ENCODE results near the gene TFDP2. TPM values are rescaled to one million over a fixed set of nuclear protein-coding genes. Genes with fewer than 3 reads are reported as not detected.
A peak's percentile ranks its signal among the peaks of the same experiment; 100 is the strongest.

TFDP2 gene
- total and polyA plus RNA-seq, 2 experiments from 2014 or later: 150 to 410 TPM

- H4K20me1 ChIP-seq (replicated peaks; ENCODE audit: insufficient read depth): no peaks in the 10 kb centered on the region; the same call in 1 of the 2 replicates
- H3K27me3 Mint-ChIP-seq (ENCODE audit: insufficient read depth, low read depth, poor library complexity): peaks cover 8% of the 10 kb centered on the region
- no peak overlapping the region for H2AFZ ChIP-seq
- 0 out of 2 replicates have a peak, but pooled peaks cover 3% of the 10 kb centered on the region for H3K36me3 ChIP-seq (ENCODE audit: insufficient read depth)
- H3F3A ChIP-seq (replicated peaks; ENCODE audit: low read depth): no peaks in the 10 kb centered on the region; the same call in 1 of the 2 replicates
- peaks cover 49% of the 10 kb centered on the region for H3K4me1 ChIP-seq (ENCODE audit: insufficient read depth)
- 0 out of 2 replicates have a peak, but pooled peaks cover 3% of the 10 kb centered on the region for H3K9me2 ChIP-seq (ENCODE audit: insufficient read depth)
- no peaks in the 10 kb centered on the region for H3K9me3 Mint-ChIP-seq
- peak overlapping the region; percentile 22; the same call in 1 of the 2 replicates for H3K4me3 ChIP-seq
- TF ChIP-seq STAT1 (IDR thresholded peaks at IDR 0.05; ENCODE audit: unreplicated experiment) (no peak), NANOG (IDR thresholded peaks at IDR 0.05; ENCODE audit: borderline replicate concordance) (peak; percentile 41; the same call in 1 of the 2 replicates)
- DNase-seq (ENCODE audit: low spot score) (peak; percentile 60), ATAC-seq (peak; percentile 89)
- H3K79me2 ChIP-seq (replicated peaks; ENCODE audit: insufficient read depth): no peaks in the 10 kb centered on the region
- H3K4me3 Mint-ChIP-seq: peak overlapping the region; percentile 33; the same call in 1 of the 3 replicates
- no peaks in the 10 kb centered on the region for H3K27me3 ChIP-seq (ENCODE audit: insufficient read depth)
- peak overlapping the region; percentile 54 for H3K4me2 ChIP-seq
- H3K27ac Mint-ChIP-seq: no peak overlapping the region; the same call in 1 of the 2 replicates
- H3K36me3 Mint-ChIP-seq (ENCODE audit: low read depth): peaks cover 11% of the 10 kb centered on the region; the same call in 2 of the 3 replicates
- peaks cover 37% of the 10 kb centered on the region for H3K4me1 Mint-ChIP-seq
- no peak overlapping the region for H3K27ac ChIP-seq (ENCODE audit: low read depth)
Measured at GRCh38 chr3:142168514-142168913, 19.2 kb upstream of the TFDP2 start.

GRCh38 chr3:142165194-142165593, 15.8 kb upstream of the TFDP2 start:
- Histone ChIP-seq H3K27me3 (ENCODE audit: insufficient read depth) (no peaks in the 10 kb centered on the region), H3F3A (replicated peaks; ENCODE audit: low read depth) (no peaks in the 10 kb centered on the region; the same call in 1 of the 2 replicates), H3K4me1 (ENCODE audit: insufficient read depth) (peaks cover 39% of the 10 kb centered on the region), H4K20me1 (replicated peaks; ENCODE audit: insufficient read depth) (no peaks in the 10 kb centered on the region; the same call in 1 of the 2 replicates), H3K36me3 (ENCODE audit: insufficient read depth) (0 out of 2 replicates have a peak, but pooled peaks cover 3% of the 10 kb centered on the region), H3K4me3 (no peak overlapping the region), H3K79me2 (replicated peaks; ENCODE audit: insufficient read depth) (no peaks in the 10 kb centered on the region), H3K4me2 (no peak overlapping the region), H2AFZ (no peak overlapping the region), H3K9me2 (ENCODE audit: insufficient read depth) (0 out of 2 replicates have a peak, but pooled peaks cover 3% of the 10 kb centered on the region), H3K27ac (ENCODE audit: low read depth) (no peak overlapping the region)
- H3K36me3 Mint-ChIP-seq (ENCODE audit: low read depth): peaks cover 10% of the 10 kb centered on the region; the same call in 2 of the 3 replicates
- peaks cover 29% of the 10 kb centered on the region for H3K4me1 Mint-ChIP-seq
- H3K27ac Mint-ChIP-seq: no peak overlapping the region
- DNase-seq (ENCODE audit: low spot score) (no peak), ATAC-seq (no peak)
- H3K9me3 Mint-ChIP-seq: no peaks in the 10 kb centered on the region
- H3K27me3 Mint-ChIP-seq (ENCODE audit: insufficient read depth, low read depth, poor library complexity): peaks cover 8% of the 10 kb centered on the region
- TF ChIP-seq REST (IDR thresholded peaks at IDR 0.05; ENCODE audit: unreplicated experiment) (no peak), JUNB (IDR thresholded peaks at IDR 0.05; ENCODE audit: unreplicated experiment) (no peak), POLR2AphosphoS5 (IDR thresholded peaks at IDR 0.05; ENCODE audit: low read depth) (no peak), CREB1 (CRISPR knock-in tag; IDR thresholded peaks at IDR 0.05; ENCODE audit: low read depth) (no peak), ZNF462 (CRISPR knock-in tag; IDR thresholded peaks at IDR 0.05) (no peak), NANOG (IDR thresholded peaks at IDR 0.05; ENCODE audit: borderline replicate concordance) (no peak)
- H3K4me3 Mint-ChIP-seq: no peak overlapping the region

Measured in GM23338 (cell line).